ENCODE results near the gene PRKCE.

- TF ChIP-seq POLR2AphosphoS5 (IDR thresholded peaks at IDR 0.05) (no peak), CTCF (IDR thresholded peaks at IDR 0.05) (no peak), POLR2A (IDR thresholded peaks at IDR 0.05) (no peak)
These were observed 463.5 kb downstream of the PRKCE start for GRCh38 chr2:46114996-46115395.
